CD4-positive, alpha-beta T cell treated with Interleukin-17A for 4 hours (primary cell): ENCODE measurements around the gene RHCG.

Source experiments
- DNase-seq: peaks from one replicate; pipeline ENCODE4 v3.0.0-alpha.2; 2020; ENCODE audit warnings: mixed read lengths

RHCG gene

DNA sequence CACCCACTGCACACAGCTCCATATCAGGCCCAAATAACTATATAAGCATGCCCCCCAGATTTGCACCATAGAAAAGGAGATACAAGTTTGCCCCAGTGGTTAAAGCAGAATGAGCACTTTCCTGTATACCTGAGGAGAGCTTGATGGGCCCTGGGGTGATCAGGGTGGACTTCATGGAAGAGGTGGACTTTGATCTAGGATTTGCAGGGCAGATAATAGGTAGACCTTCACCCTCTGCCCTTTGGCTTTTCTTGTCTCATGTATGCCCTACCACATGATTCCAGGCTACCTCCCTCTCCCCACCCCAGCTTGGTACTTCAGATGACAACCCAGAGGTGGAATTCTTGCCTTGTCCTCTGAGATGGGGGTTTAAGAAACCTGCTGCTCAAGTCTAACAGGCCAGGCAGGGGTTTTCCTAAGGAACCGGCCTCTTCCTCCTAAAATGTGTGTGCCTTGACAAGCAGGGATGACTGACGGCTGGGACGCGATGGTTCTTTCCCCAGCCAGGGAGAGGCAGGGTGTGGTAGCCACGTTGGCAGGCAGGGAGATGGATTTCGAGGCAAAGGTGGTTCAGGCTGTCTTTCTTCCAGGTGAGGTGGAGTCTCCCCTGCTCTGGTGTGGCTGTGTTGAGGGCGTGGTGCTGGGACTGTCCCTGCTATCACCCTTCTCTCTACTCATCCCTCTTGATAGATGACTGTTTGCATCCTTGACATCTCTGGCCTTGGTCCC, 6.6 kb upstream of the RHCG start:
- no peak for DNase-seq

GRCh38 chr15:89501646-89502045, 5.3 kb upstream of the RHCG start:
- DNase-seq, result no peak

DNA sequence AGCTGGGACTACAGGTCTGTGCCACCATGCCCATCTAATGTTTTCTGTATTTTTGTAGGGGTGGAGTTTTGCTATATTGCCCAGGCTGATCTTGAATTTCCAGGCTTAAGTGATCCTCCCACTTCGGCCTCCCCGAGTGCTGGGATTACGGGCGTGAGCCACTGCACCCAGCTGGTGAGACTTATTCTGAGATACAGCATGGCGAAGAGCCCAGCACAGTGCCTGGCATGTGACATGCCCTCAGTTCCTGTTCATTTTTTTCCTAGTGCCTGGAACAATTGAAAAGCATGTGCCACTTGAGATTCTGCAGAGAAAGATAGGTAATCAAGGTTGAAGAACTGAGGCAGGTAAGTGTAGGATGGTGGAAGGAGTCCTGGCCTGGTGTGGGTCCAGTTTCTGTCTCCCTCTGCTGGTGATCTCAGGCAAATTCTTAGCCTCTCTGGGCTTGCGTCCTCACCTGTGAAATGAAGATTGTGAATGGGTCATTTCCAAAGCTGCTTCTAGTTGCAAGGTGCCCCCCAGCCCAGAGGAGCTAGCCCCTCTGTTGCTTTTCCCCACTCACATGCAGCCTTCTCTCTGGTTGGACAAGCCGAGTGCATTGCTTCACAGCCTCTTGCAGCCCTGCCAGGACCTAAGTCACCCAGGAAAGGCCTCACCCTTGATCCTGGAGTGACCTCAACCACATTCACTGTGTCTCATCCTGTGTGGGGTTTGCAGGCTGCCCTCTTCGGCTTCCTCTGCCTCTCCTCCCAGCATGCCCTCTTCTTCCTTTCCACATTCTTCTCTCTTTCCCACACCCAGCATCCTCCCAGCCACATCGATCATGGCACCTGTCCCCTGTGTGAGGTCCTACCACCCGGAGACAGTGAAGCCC, 4.3 kb upstream of the RHCG start:
- DNase-seq, result no peak

DNA sequence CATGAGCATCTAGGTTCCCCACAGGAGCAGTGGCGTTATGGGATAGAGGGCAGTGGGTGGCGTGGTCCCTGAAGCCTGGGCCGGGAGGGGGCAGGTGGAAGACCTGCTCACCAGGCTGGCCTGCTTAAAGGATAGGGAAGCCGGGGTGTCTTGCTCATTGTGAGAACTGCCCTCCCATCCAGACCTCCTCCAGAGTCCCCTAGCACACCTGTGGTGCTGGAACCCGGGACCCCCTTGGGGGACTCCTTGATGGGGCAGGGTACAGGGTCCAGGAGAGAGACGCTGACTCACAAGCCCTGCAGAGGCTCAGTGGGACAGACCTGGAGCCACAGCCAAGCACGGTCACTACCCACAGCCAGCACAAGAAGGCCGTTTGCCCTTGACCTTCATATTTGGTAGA, 2.8 kb upstream of the RHCG start:
- no peak for DNase-seq

GRCh38 chr15:89498574-89498906, 2.2 kb upstream of the RHCG start:
- no peak for DNase-seq

DNA sequence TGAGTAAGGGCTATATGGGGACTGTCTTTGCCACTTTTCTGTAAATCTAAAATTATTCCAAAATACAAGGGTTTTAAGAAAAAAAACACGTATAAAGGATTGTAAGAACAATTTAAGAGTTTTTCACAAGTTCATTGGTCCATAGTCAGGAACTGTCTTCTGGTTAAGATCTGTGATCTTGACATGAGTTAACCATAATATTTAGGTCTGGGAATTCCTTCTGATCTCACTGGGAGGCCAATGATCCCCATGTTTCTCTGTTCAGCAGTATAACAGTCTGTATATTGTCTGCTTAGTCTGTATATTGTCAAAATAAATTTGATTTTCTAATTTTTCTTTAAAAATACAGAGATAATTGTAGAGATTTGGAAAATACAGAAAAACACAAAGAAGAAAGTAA, 848 bp upstream of the RHCG start:
- no peak for DNase-seq

DNA sequence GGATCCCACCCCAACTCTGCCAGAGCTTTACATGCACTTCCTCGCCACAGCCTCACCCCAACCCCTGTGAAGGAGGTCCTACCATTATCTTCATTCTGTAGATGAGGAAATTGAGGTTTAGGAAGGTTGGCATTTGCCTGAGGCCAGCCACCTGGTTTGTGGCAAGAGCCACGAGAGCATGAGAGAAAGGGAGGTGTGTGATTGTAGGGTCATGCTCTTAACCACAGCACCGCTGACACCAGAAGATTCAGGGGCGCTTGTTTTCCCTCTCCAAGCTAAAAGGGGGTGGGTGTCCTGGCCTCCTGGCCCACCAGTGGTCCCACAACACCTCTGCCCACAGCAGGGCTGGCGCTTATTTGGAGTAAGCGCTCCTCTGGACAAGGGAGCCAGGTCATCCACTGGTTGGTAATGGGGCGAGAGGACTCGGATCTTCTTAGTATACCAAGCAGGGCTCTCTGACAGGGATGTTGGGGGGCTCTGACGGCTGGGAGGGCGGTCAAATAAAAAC, 691 bp downstream of the RHCG start:
- no peak for DNase-seq

GRCh38 chr15:89494941-89495637, 1.3 kb downstream of the RHCG start:
- peak; percentile 10 for DNase-seq

DNA sequence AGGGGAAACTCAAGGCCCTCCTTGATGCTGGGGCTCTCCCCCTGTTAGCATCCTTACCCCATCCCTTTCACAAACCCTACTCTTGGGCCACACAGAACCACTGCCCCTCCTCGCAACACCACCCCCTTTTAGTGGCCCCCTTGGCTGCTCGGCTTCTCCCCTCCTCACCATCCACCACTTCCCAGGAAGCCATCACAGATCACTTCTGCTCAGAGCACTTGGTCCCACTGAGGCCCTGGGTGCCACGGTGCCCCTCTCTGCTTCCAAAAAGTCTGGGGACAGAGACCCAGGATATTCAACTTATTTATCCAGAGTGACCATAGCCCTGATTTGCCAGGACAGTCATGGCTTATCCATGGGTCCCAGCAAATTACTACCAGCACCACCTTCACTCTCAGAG, 2.4 kb downstream of the RHCG start:
- no peak for DNase-seq

DNA sequence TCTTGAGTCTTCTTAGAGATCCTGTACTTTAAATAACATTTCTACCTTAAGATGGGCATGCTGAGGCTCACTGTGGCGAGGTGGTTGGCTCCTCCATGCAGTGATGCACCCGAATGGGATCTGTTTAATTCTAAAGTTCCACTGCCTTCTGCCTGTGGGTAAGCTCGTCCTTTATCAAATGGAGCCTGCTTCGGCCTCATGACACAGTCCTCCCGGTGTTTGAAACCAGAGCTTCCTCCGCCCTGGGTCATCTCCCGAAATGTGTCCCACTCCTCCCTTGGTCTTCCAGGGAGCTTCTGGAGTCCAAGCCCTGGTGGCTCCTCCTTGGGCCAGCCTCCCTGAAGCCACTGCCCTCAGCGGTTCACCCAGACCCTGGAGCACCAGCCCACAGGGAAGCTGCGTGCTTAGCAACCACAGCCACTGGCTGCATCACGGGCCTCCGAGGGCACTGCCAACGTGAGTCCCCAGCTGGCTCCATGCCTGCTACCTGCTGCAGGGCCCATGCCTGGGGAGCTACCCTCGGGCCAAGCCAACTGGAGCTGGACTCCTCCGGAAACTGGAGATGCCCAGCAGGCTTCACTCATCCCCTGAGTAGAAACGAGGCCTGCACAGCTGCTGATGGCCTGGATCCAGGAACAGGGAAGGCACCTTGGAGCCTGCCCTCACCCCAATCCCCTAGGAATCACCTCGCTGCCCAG, 3.3 kb downstream of the RHCG start:
- DNase-seq, result no peak

- DNase-seq, result no peak
These were observed 4.2 kb downstream of the RHCG start for GRCh38 chr15:89492111-89492641.

GRCh38 chr15:89490814-89491315, 5.5 kb downstream of the RHCG start:
- DNase-seq, result no peak

- DNase-seq, result no peak
These were observed 6.1 kb downstream of the RHCG start for GRCh38 chr15:89490081-89490813.

DNA sequence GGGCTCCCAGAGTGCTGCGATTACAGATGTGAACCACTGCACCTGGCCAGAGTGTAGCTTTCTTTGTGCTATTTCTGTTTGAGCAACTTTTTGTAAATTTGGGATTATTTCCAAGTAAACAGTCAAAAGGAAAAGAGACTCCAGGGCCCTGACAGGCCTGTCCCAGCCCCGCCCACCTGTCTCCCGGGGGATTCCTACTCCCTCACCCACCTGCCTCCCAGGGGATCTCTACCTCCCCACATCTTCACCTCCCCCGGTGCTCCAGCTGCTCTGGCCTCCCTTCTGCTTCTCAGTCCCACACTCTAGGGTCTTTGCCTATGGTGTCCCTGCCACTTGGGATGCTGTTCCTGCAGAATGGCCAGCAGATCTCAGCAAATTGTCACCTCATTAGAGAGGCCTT, 7.0 kb downstream of the RHCG start:
- DNase-seq, result no peak

- no peak for DNase-seq
These were observed 8.6 kb downstream of the RHCG start for GRCh38 chr15:89487791-89488190.

GRCh38 chr15:89486726-89487050, 9.7 kb downstream of the RHCG start:
- peak; percentile 27 for DNase-seq

DNA sequence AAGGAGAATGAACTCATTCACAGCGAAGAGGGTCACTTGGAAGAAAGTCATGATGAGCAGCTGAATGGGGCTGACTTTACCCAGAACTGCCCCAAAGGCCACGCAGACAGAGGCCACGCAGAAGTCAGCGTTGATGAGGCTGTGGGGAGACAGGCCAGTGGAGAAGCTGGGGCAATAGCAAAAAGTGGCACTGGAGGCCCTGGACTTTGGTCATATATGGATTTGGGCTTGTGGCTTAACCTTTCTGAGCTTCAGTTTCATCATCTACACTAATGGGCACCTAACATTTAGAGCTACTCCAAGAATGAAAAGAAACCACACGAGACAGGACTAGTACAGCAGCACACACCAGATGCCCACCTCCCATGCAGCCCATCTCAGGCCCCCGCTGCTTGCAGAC, 13.3 kb downstream of the RHCG start:
- DNase-seq, result no peak

GRCh38 chr15:89482139-89482538, 14.2 kb downstream of the RHCG start:
- DNase-seq, result no peak

- no peak for DNase-seq
These were observed 15.9 kb downstream of the RHCG start for GRCh38 chr15:89480505-89480904.

GRCh38 chr15:89479173-89479572, 17.2 kb downstream of the RHCG start:
- DNase-seq, result no peak

DNA sequence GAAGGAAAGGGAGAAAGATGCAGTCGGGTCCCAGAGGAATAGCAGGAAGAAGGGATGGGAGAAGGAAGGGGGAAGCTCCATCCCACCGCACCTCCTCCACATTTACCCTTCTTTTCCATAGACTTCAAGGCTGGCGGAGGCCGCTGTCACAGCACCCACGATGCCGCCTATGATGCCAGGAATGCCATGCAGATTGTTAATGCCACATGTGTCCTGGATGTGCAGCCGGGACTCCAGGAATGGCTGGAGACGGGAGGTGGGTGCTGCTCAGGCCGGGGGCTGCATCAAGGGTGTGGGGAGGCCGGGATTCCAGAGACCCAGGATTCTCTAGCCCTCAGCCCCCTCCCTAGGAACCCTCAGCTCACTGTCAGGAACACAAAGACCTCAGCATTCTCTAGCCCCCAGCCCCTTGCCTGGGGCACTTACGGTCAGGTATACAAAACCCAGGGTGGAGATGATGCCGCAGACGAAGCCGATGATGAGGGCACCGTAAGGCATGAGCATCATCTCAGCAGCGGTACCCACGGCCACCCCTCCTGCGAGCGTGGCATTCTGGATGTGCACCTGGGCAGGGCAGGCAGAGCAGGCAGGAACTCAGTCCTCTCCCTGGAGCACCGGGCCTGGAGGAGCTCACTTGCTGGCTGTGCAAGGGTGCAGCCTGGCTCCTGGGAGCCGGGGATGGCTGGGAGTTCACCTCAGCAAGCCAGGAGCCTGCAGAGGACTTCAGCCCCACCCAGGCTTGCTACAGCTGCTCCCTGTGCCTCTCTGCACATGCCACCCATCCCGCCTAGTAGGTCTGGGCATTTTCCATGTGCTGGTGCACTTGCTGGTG, 18.8 kb downstream of the RHCG start:
- DNase-seq, result no peak
